NCI-H2107 treated with DMSO at 0.1 percent for 48 hours (cell line): ENCODE results near the gene ANKS1B.

Source experiments
- DNase-seq: peaks from one replicate; lab custom pipeline; 2025; ENCODE audit not compliant: unreplicated experiment; lab: John Stamatoyannopoulos, UW

ANKS1B gene

GRCh38 chr12:99966429-99966828 lies 18.3 kb downstream of the ANKS1B start:
- DNase-seq = no peak

- no peak for DNase-seq
These were observed 24.4 kb downstream of the ANKS1B start for GRCh38 chr12:99960311-99960710.

- no peak for DNase-seq
These were observed 25.1 kb downstream of the ANKS1B start for GRCh38 chr12:99959549-99960170.

GRCh38 chr12:99957866-99958466 lies 26.8 kb downstream of the ANKS1B start:
- DNase-seq = no peak

- DNase-seq = no peak
These were observed 30.0 kb downstream of the ANKS1B start for GRCh38 chr12:99954724-99955123.

- DNase-seq = no peak
These were observed 36.4 kb downstream of the ANKS1B start for GRCh38 chr12:99948370-99948769.

- DNase-seq = no peak
These were observed 38.6 kb downstream of the ANKS1B start for GRCh38 chr12:99946131-99946530.

- no peak for DNase-seq
These were observed 49.1 kb downstream of the ANKS1B start for GRCh38 chr12:99935608-99936007.

- DNase-seq = no peak
These were observed 58.1 kb downstream of the ANKS1B start for GRCh38 chr12:99926511-99927169.

- DNase-seq = no peak
These were observed 64.3 kb downstream of the ANKS1B start for GRCh38 chr12:99920353-99920960.

GRCh38 chr12:99917711-99918402 lies 66.9 kb downstream of the ANKS1B start:
- DNase-seq = no peak

- no peak for DNase-seq
These were observed 68.2 kb downstream of the ANKS1B start for GRCh38 chr12:99916555-99916954.

- no peak for DNase-seq
These were observed 69.3 kb downstream of the ANKS1B start for GRCh38 chr12:99915251-99916082.

- DNase-seq = no peak
These were observed 70.5 kb downstream of the ANKS1B start for GRCh38 chr12:99914206-99914605.

GRCh38 chr12:99911967-99912366 lies 72.8 kb downstream of the ANKS1B start:
- no peak for DNase-seq

- no peak for DNase-seq
These were observed 73.7 kb downstream of the ANKS1B start for GRCh38 chr12:99911081-99911480.

- DNase-seq = no peak
These were observed 74.4 kb downstream of the ANKS1B start for GRCh38 chr12:99910342-99910741.

- DNase-seq = no peak
These were observed 77.8 kb downstream of the ANKS1B start for GRCh38 chr12:99906786-99907579.

- DNase-seq = no peak
These were observed 83.6 kb downstream of the ANKS1B start for GRCh38 chr12:99901181-99901580.

- DNase-seq = no peak
These were observed 86.1 kb downstream of the ANKS1B start for GRCh38 chr12:99898645-99899044.
